Spleen (tissue), 7 donors: ENCODE results near the gene MYEOV.

Experiments
- POLR2A ChIP-seq, 3 donors: fragments of 450-650 bp; IDR thresholded peaks; one replicate each; pipeline ENCODE4 v1.5.1; 2017; ENCODE audit warnings: antibody characterized with exemption in 3 of 3, mild to moderate bottlenecking in 1 of 3
- POLR2AphosphoS5 ChIP-seq, 3 donors: sonication (generic); formaldehyde crosslinking; IDR thresholded peaks; one replicate each; pipeline ENCODE4 v1.5.1; 2017; ENCODE audit warnings: antibody characterized with exemption in 3 of 3
- TF ChIP-seq, protein P1 (sequence below), 11 experiments: fragments of 200-600 bp in 7 of 11; fragments of 450-650 bp in 4 of 11; sonication (generic) in 4 of 11; IDR thresholded peaks in 8 of 11; conservative IDR thresholded peaks in 3 of 11; 1 replicate in 7 of 11; 2 replicates in 4 of 11; pipeline versions ENCODE4 v1.4.0 to v1.8.0; 2016 to 2021; ENCODE audit warnings: antibody characterized with exemption in 11 of 11, inconsistent platforms in 4 of 11, mild to moderate bottlenecking in 1 of 11
- donor health status: DM: no; HTN: no; CAD: no; lungs with moderate emphysema.
- donor health status: DM: no; HTN: no; CAD: no.
- donor health status: DM: no; HTN: no; CAD: no.

DNA sequence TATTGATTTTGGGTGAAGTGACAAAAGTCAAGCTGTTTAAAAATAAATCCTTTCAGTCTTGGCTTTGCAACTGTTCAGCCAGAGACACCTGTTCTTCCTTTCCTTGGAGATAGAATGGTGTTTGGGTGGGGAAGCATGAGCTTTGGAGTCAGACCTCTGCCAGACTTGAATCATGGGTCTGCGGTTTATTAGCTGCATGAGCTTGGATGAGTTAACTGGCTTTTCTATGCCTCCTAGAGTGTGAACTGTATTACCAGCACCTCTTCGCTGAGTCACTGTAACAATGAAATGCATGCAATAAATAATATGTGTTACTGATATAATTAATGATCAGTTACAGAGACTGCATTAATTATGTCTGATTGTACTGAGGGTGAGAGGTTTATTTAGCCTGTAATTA lies 13.5 kb upstream of the MYEOV start:
- TF ChIP-seq, protein P1, sequence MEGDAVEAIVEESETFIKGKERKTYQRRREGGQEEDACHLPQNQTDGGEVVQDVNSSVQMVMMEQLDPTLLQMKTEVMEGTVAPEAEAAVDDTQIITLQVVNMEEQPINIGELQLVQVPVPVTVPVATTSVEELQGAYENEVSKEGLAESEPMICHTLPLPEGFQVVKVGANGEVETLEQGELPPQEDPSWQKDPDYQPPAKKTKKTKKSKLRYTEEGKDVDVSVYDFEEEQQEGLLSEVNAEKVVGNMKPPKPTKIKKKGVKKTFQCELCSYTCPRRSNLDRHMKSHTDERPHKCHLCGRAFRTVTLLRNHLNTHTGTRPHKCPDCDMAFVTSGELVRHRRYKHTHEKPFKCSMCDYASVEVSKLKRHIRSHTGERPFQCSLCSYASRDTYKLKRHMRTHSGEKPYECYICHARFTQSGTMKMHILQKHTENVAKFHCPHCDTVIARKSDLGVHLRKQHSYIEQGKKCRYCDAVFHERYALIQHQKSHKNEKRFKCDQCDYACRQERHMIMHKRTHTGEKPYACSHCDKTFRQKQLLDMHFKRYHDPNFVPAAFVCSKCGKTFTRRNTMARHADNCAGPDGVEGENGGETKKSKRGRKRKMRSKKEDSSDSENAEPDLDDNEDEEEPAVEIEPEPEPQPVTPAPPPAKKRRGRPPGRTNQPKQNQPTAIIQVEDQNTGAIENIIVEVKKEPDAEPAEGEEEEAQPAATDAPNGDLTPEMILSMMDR (IDR thresholded peaks at IDR 0.05 in 8 of 11, conservative IDR thresholded peaks at IDR 0.05 in 3 of 11), result no peak
- TF ChIP-seq POLR2AphosphoS5 (IDR thresholded peaks at IDR 0.05) (no peak), POLR2A (IDR thresholded peaks at IDR 0.05) (no peak)
